Measurements from ENCODE around the gene OR10P1.

GRCh38 chr12:55607821-55608594 is 28.7 kb upstream of the OR10P1 start:
- no peak for TF ChIP-seq POLR2A (IDR thresholded peaks at IDR 0.05; ENCODE audit: low read depth, low read length)
- no peak for TF ChIP-seq TAF1 (IDR thresholded peaks at IDR 0.05; ENCODE audit: borderline replicate concordance, low read depth, low read length)
- TF ChIP-seq POLR2AphosphoS5 (IDR thresholded peaks at IDR 0.05; ENCODE audit: low read depth, low read length) = no peak

Data from GM12892 (cell line).